GM04503 (cell line): ENCODE measurements around the gene ZNF488.

ENCODE experiments used
- DNase-seq: peaks from one replicate; pipeline ENCODE4 v3.0.0-alpha.2; 2012; ENCODE audit warnings: low read depth

ZNF488 gene

DNA sequence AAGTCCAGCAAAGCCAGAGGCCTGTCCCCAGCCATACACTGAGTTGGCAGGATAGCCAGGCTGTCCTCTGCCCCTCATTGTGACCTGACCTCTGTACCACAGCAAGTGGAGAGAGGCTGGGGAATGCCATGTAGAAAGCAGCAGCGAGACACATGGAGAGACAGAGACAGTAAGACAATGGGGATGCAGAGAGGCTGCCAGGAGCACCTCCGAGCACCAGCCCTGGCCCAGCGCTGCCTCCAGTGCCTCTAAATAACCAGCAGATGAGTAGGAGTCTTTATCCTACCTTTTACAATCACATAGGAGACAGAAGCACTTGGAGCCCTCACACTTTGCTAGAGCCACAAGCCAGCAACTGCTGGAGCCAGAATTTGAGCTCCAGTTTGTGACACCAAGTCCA lies 53.7 kb downstream of the ZNF488 start:
- no peak for DNase-seq

DNA sequence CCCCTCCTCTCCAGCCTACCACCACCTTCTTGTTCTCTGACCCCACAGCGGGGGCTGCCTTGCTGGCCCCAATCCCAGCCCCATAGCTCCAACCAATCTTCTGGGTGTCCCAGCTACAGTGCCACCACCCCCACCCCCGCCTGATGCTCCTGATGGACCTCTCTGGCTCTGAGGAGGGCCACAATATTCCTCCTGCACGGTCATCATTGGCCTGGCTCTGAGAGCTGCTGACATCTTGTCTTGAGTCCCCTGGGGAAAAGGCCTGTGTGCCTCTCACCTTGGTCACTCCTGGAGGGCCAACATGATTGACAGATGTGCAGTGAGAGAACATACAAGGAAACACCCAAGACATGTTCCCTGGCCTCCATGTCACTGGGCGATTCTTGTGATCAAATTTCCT lies 54.2 kb downstream of the ZNF488 start:
- DNase-seq, result no peak

DNA sequence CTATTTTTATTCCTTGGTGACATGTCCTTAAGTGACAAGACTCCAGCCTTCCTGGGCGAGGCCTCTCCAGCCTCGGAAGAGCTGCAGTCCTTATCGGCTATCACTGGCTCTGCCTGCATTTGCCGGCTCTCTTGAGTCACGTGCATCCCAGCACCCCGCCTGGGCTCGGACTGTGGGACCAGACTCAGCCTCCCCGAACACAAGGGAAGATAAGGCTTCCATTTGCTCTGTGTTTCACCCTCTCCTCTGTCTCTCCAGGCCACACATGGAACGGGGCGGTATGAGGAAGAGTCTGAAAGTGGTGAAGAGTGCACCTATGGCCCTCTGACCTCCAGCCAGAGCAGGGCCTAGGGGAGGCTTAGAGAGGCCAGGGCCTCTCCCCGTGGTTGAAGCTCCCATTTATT lies 57.2 kb downstream of the ZNF488 start:
- no peak for DNase-seq

DNA sequence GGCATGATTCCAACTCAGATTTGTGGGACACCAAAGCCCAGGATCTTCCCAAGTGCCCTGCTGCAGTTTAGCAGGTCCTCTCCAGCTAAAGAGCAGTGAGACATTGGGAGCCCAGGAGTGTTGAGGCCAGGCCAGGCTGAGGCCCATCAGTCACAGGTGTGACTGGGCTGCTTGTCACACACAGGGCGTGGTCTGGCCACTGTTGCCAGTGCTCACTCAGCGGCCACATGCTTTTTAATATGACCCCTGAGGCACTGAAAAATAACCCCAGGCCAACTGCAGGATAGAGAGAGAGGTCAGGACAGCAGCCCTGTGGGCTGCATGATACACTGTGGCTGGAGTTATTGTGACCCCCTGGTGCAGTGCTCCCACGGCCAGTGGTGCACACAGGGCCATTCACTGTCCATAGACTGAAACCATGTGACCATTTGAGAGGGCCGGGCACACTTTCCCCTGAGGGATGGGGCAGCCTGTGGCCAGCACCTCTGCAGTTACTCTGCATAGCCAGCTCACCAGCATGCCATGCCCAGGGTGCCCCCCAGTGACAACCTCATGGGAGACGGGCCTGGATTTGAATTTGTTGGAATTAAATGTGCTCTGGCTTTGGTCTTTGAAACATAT lies 57.7 kb downstream of the ZNF488 start:
- DNase-seq, result no peak

DNA sequence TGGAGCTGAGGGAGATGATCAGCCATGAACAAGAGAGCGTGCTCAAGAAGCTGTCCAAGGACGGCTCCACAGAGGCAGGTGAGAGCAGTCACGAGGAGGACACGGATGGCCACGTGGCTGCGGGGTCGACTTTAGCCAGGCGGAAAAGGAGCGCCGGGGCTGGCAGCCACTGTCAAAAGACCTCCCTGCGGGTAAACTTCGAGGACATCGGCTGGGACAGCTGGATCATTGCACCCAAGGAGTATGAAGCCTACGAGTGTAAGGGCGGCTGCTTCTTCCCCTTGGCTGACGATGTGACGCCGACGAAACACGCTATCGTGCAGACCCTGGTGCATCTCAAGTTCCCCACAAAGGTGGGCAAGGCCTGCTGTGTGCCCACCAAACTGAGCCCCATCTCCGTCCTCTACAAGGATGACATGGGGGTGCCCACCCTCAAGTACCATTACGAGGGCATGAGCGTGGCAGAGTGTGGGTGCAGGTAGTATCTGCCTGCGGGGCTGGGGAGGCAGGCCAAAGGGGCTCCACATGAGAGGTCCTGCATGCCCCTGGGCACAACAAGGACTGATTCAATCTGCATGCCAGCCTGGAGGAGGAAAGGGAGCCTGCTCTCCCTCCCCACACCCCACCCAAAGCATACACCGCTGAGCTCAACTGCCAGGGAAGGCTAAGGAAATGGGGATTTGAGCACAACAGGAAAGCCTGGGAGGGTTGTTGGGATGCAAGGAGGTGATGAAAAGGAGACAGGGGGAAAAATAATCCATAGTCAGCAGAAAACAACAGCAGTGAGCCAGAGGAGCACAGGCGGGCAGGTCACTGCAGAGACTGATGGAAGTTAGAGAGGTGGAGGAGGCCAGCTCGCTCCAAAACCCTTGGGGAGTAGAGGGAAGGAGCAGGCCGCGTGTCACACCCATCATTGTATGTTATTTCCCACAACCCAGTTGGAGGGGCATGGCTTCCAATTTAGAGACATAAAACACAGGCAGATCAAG lies 58.5 kb downstream of the ZNF488 start:
- no peak for DNase-seq

DNA sequence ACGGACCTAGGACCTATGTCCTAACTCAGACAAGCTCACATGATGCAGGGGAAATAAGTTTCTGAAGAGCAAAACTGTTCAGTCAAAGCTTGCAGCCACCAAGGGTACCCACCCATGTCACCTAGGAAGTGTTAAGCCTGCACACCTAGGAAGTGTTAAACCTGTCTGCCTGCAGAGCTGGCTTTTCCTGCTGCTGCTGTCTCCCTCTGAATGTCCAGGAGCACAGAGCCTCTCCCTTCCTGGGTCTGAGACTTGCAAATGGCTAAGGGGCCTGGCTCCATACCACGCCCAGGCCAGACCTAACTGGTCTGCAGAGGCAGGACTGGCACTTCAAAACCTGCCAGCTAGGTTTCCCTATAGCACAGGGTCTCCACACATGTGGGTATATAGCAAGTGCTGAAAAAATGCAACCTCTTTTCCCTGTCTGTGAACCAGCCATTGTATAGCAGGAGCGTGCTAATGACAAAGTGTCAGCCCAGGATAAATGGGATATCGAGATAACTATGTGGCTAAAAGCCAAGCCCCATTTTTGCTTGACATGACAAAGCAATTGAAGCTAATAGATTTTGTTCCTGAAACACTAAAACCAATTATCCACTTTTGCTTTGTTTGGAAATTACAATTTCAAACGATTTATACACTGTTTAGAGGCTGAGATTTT lies 60.3 kb downstream of the ZNF488 start:
- no peak for DNase-seq

DNA sequence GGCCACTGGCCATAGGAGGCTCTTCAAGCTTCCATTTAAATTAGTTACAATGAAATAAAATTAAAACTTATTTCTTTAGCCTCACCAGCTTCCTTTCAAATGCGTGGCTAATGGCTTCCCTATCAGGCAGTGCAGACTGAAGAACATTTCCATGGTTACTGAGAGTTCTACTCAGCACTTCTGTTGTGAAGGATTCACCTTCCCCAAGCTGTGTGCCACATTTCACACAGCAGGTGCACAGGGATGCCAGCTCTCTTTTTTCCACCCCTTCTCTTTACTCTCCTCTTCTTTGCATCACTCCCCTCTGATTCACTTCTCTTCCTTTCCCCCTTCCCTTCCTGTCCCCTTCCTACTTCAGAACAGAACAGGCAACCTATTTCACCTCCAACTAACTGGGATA lies 61.0 kb downstream of the ZNF488 start:
- no peak for DNase-seq

DNA sequence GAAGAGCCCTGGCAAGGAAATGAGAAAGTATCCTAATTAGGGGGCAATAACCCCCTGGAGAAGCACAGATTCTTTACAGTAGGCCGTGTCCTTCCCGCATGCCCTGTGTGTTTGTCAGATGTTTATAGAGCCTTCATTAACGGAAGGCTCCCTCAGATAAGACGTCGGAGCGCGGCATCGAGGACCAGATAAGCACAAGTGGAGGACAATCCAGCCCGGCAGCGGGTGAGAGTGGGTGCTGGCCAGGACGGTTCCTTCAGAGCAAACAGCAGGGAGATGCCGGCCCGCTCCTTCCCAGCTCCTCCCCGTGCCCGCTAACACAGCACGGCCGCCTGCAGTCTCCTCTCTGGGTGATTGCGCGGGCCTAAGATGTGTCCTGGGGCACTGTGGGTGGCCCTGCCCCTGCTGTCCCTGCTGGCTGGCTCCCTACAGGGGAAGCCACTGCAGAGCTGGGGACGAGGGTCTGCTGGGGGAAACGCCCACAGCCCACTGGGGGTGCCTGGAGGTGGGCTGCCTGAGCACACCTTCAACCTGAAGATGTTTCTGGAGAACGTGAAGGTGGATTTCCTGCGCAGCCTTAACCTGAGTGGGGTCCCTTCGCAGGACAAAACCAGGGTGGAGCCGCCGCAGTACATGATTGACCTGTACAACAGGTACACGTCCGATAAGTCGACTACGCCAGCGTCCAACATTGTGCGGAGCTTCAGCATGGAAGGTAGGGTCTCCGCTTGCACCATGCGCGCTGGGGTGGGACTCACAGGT lies 61.6 kb downstream of the ZNF488 start, which contains the start of gene GDF2:
GDF2 (plus strand) TSS at position 155 of the 762 bp plus-strand sequence; CDS start at position 370, 215 bp downstream.
- no peak for DNase-seq

DNA sequence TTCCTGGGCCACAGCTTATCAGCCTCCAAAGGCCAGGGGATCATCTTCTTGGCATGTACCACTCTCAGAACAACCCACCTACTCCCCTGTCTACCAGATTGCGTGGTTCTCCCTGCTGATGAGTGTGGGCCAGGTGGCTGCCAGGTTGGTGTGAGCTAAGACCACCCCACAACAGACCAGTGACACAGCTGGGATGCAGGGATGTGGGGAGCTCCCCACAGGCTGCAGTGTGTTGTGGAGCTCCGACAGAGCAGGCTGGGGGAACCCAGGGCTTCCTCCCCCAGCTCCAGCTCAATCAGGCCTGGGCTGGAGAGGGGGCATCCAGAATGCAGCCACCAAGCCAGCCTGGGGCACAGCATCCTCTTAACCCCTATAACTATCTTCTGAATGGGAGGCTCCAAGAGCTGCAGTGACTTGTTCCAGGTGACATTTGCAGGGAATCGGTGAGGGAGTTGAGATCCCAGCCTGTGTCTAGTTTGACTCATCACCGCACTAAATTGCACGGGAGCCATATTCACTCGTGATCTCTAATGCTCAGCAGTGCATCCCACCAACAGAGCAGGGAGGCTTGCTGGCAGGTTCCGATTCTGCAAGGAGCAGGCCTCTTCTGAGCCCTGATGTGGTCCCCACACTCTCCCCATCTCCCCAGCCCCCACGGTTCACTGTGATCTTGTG lies 62.4 kb downstream of the ZNF488 start:
- no peak for DNase-seq

DNA sequence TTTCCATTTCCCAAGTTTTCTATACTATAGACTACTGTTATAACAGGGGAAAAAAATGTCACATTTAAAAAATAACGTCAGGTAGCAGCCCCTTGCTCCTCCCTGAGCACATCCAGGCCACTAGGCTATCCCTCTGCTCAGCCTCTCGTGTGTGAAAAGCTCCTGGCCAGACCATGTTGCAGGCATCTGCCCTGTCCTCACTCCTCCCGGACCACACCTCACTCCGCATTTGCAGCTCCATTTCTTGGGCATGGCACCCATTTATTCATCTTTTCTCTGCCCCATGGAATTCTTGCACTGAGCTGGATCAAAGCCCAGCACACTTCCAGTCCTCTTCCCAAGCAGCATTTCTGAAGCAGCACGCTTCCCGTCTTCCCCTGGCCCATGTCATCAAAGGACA lies 63.3 kb downstream of the ZNF488 start:
- no peak for DNase-seq

DNA sequence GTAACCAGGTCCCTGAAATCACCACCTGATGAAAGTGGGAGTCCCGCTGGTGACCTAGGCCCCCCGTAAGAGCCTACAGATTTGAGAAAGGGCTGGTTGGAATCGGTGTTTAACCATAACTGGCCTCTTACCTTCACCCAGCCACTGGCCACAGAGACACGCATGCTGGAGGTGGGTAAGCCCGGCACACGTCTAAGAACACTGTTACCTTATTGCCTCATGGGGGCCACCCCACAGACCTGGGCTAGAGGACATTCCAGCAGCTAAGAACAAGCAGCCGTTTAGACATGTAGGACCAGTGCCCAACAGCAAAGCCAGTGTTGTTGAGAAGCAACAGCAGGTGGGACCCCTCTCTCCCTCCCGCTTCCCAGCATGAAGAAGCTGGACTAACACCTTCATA lies 64.3 kb downstream of the ZNF488 start:
- no peak for DNase-seq

DNA sequence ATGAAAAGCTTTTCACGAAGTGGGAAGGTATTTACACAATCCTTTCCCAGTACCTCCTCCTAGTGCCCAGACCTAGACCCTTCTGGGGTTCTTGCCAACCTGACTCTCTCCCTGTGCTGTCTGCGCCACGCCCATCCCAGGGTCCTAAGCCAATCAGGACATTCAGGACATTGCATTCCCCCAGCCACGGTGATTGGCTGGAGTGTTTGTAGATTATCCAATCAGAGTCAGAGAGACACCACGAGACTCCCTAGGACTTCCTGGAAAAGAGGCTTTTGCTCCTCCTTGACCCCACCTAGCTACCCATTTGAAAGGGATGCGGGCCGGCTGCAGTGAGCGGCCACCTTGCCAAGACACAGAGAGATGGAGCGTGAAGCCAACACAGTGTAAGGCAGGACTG lies 65.4 kb downstream of the ZNF488 start:
- no peak for DNase-seq

DNA sequence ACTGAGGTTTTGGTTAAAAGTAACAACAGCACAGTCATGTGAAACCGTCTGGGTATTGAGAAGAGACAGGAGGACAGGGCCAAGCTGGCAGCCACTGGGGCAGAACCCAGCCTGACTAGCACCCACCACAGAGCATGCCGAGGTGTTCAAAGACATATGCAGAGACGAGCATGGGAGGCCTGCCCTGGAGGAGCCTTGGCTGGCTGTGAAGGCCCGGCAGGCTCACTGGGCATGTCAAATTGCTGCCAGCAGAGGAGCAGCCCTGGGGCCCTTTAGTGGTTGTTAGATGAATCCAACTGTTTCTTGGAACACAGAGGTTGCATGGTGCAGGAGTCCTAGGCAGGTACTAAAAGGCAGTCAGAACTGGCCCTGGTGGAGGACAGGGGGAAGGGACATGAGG lies 66.8 kb downstream of the ZNF488 start:
- DNase-seq, result no peak

DNA sequence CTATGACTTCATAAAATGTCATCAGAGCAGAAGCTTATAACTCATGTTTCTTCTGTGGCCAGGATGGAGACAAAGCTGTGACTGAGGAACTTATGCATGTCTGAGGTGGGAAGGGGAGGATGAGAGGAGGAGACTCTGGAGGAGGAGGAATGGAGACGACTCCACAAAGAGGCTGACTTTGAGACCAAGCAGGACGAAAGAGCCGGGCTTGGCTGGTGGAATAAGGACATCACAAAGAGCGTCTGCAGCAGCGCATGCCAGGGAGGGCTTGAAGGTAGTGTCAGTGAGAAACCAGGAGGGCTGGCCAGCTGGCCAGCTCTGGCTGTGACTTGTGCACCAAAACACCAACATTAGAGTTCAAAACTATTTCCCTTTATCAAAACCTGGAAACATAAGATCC lies 68.0 kb downstream of the ZNF488 start:
- no peak for DNase-seq
